ENCODE measurements around the gene TMEM19. TPM values are rescaled to one million over a fixed set of nuclear protein-coding genes. Genes with fewer than 3 reads are reported as not detected.

TMEM19 gene
- total RNA-seq, 1 experiment from 2014 or later, result 14.3 TPM

DNA sequence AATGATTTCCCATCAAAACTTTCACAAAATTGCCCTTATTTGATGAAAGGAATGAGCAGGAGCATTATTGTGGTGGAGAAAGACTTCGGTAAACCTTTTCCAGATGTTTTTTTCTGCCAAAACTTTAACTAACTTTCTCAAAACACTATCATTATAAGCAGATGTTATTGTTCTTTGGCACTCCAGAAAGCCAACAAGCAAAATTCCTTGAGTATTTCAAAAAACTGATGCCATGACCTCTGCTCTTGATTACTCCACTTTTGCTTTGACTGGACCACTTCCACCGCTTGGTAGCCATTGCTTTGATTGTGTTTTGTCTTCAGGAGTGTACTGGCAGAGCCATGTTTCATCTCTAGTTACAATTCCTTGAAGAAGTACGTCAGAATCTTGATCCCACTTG is 39.1 kb downstream of the TMEM19 start:
- H3K4me2 ChIP-seq (ENCODE audit: low read length), result no peak overlapping the region
- H3K27me3 ChIP-seq (ENCODE audit: low read length), result no peaks in the 10 kb centered on the region
- H3K79me2 ChIP-seq (ENCODE audit: low read length), result no peaks in the 10 kb centered on the region
- H3K4me1 ChIP-seq (ENCODE audit: insufficient read depth, low read length), result peaks cover 5% of the 10 kb centered on the region; the same call in 1 of the 2 replicates
- no peak overlapping the region for H2AFZ ChIP-seq (ENCODE audit: low read length)
- DNase-seq, result no peak
- H3K36me3 ChIP-seq (ENCODE audit: low read depth, low read length), result no peaks in the 10 kb centered on the region
- H3K27ac ChIP-seq (ENCODE audit: low read length), result no peak overlapping the region
- BruUV-seq (replicated peaks), result no TSS peak
- ChIA-PET POLR2A (ENCODE audit: unreplicated experiment) (no interaction called here), CTCF (no interaction called here)
- no peak for TF ChIP-seq EZH2phosphoT487 (IDR thresholded peaks at IDR 0.05; ENCODE audit: borderline replicate concordance, low read length)
- no peaks in the 10 kb centered on the region for H3F3A ChIP-seq (ENCODE audit: low read length, unreplicated experiment)
- ATAC-seq, result no peak
- intact Hi-C loops (cut with micrococcal nuclease), result no loop called here
- no peak overlapping the region for H3K4me3 ChIP-seq (ENCODE audit: low read length)
- H3K9me2 ChIP-seq (replicated peaks; ENCODE audit: low read length), result no peaks in the 10 kb centered on the region
- no peaks in the 10 kb centered on the region for H3K9me3 ChIP-seq (ENCODE audit: low read length)
- no peak overlapping the region for H3K9ac ChIP-seq (ENCODE audit: low read length)
- H4K20me1 ChIP-seq (ENCODE audit: low read length), result no peaks in the 10 kb centered on the region

- BruUV-seq (replicated peaks), result no TSS peak
These were observed 40.7 kb downstream of the TMEM19 start for GRCh38 chr12:71726548-71726947.

GRCh38 chr12:71727958-71728357 is 42.1 kb downstream of the TMEM19 start:
- DNase-seq (no peak), ATAC-seq (no peak)
- H3K9me3 ChIP-seq (ENCODE audit: low read length), result no peaks in the 10 kb centered on the region
- intact Hi-C loops (cut with micrococcal nuclease), result no loop called here
- ChIA-PET POLR2A (ENCODE audit: unreplicated experiment) (no interaction called here), CTCF (no interaction called here)
- TF ChIP-seq CTCF (conservative IDR thresholded peaks at IDR 0.05; ENCODE audit: low read depth, low read length), result no peak
- TF ChIP-seq EZH2phosphoT487 (IDR thresholded peaks at IDR 0.05; ENCODE audit: borderline replicate concordance, low read length), result no peak
- TF ChIP-seq EZH2 (IDR thresholded peaks at IDR 0.05; ENCODE audit: low read length, unreplicated experiment), result no peak
- H3K27me3 ChIP-seq (ENCODE audit: low read length), result no peaks in the 10 kb centered on the region
- H3K79me2 ChIP-seq (ENCODE audit: low read length), result no peaks in the 10 kb centered on the region
- H3K4me1 ChIP-seq (ENCODE audit: insufficient read depth, low read length), result peaks cover 7% of the 10 kb centered on the region; the same call in 1 of the 2 replicates
- no TSS peak for BruUV-seq (replicated peaks)
- H4K20me1 ChIP-seq (ENCODE audit: low read length), result no peaks in the 10 kb centered on the region
- no peak overlapping the region for H3K4me2 ChIP-seq (ENCODE audit: low read length)
- H3K4me3 ChIP-seq (ENCODE audit: low read length), result no peak overlapping the region
- no peak overlapping the region for H3K27ac ChIP-seq (ENCODE audit: low read length)
- no peak overlapping the region for H2AFZ ChIP-seq (ENCODE audit: low read length)
- no peaks in the 10 kb centered on the region for H3K9me2 ChIP-seq (replicated peaks; ENCODE audit: low read length)
- no peaks in the 10 kb centered on the region for H3F3A ChIP-seq (ENCODE audit: low read length, unreplicated experiment)
- H3K9ac ChIP-seq (ENCODE audit: low read length), result no peak overlapping the region
- no peaks in the 10 kb centered on the region for H3K36me3 ChIP-seq (ENCODE audit: low read depth, low read length)

More at GRCh38 chr12:71726548-71726947, 40.7 kb downstream of the TMEM19 start:
- H3K4me3 ChIP-seq (ENCODE audit: low read length), result no peak overlapping the region
- no peak overlapping the region for H2AFZ ChIP-seq (ENCODE audit: low read length)
- H3K9me2 ChIP-seq (replicated peaks; ENCODE audit: low read length), result no peaks in the 10 kb centered on the region
- CTCF ChIA-PET, result no interaction called here
- H3K4me2 ChIP-seq (ENCODE audit: low read length), result no peak overlapping the region
- TF ChIP-seq CTCF (conservative IDR thresholded peaks at IDR 0.05; ENCODE audit: low read depth, low read length) (no peak), EZH2 (IDR thresholded peaks at IDR 0.05; ENCODE audit: low read length, unreplicated experiment) (no peak), EZH2phosphoT487 (IDR thresholded peaks at IDR 0.05; ENCODE audit: borderline replicate concordance, low read length) (no peak)
- H3K27ac ChIP-seq (ENCODE audit: low read length), result no peak overlapping the region
- H3K9me3 ChIP-seq (ENCODE audit: low read length), result no peaks in the 10 kb centered on the region
- no peaks in the 10 kb centered on the region for H3K27me3 ChIP-seq (ENCODE audit: low read length)
- H3K4me1 ChIP-seq (ENCODE audit: insufficient read depth, low read length), result peaks cover 5% of the 10 kb centered on the region; the same call in 1 of the 2 replicates
- ATAC-seq (no peak), DNase-seq (no peak)
- no peaks in the 10 kb centered on the region for H4K20me1 ChIP-seq (ENCODE audit: low read length)
- H3K79me2 ChIP-seq (ENCODE audit: low read length), result no peaks in the 10 kb centered on the region
- intact Hi-C loops (cut with micrococcal nuclease), result no loop called here
- H3K36me3 ChIP-seq (ENCODE audit: low read depth, low read length), result no peaks in the 10 kb centered on the region
- no peaks in the 10 kb centered on the region for H3F3A ChIP-seq (ENCODE audit: low read length, unreplicated experiment)
- H3K9ac ChIP-seq (ENCODE audit: low read length), result no peak overlapping the region
- POLR2A ChIA-PET (ENCODE audit: unreplicated experiment), result no interaction called here

Data from PC-3 (cell line).